Natural killer cell treated with Interleukin-12 subunit alpha and Interleukin-12 subunit beta and Interleukin-15 and Interleukin-18, amount 100 ng/mL, for 72 hours (primary cell): ENCODE measurements around the gene GNB5. TPM values are rescaled to one million over a fixed set of nuclear protein-coding genes. Genes with fewer than 3 reads are reported as not detected.

Source experiments
- ATAC-seq, 2 donors: fragments of 150-1000 bp; cut with Tn5 transposase in 1 of 2; sonication (Bioruptor Pico), chemical (Tn5 transposase) in 1 of 2; 2 replicates each; pipeline ENCODE4 v1.10.0; 2021
- DNase-seq: peaks from one replicate; pipeline ENCODE4 v3.0.0; 2022; ENCODE audit warnings: low spot score
- H3K27ac Mint-ChIP-seq, 2 donors: 1 replicate in 1 of 2; 2 replicates in 1 of 2; pipeline ENCODE4 v1.8.0; 2022; ENCODE audit warnings: mixed read lengths in 2 of 2, mild to moderate bottlenecking in 1 of 2, moderate library complexity in 1 of 2
- H3K27me3 Mint-ChIP-seq, 2 donors: 1 replicate in 1 of 2; 2 replicates in 1 of 2; pipeline ENCODE4 v1.8.0; 2022; ENCODE audit warnings: mixed read lengths in 2 of 2
- H3K36me3 Mint-ChIP-seq: one replicate; pipeline ENCODE4 v1.8.0; 2022; ENCODE audit warnings: mixed read lengths
- H3K4me1 Mint-ChIP-seq, 2 donors: 1 replicate in 1 of 2; 2 replicates in 1 of 2; pipeline ENCODE4 v1.8.0; 2022; ENCODE audit warnings: low read depth in 2 of 2, mixed read lengths in 2 of 2, mild to moderate bottlenecking in 1 of 2
- H3K4me3 Mint-ChIP-seq: one replicate; pipeline ENCODE4 v1.8.0; 2022; ENCODE audit warnings: mixed read lengths
- H3K9me3 Mint-ChIP-seq: 2 replicates; pipeline ENCODE4 v1.8.0; 2022; ENCODE audit warnings: mixed read lengths
- total RNA-seq, 2 donors: library from RNA; stranded (reverse); gene quantifications; one replicate each; pipeline ENCODE4 v1.2.3, GENCODE V29; 2022

Gene GNB5
- total RNA-seq, 2 donors from 2014 or later, result 7.1 to 11.2 TPM

- H3K36me3 Mint-ChIP-seq, result no peaks in the 10 kb centered on the region
- H3K27ac Mint-ChIP-seq, result no peak overlapping the region
- H3K27me3 Mint-ChIP-seq, result peaks cover 8 to 16% of the 10 kb centered on the region in 2 donors
- DNase-seq (no peak), ATAC-seq (no peak)
- no peak overlapping the region for H3K4me3 Mint-ChIP-seq
- peaks cover 4 to 5% of the 10 kb centered on the region in 2 donors for H3K4me1 Mint-ChIP-seq
- no peaks in the 10 kb centered on the region for H3K9me3 Mint-ChIP-seq
Measured at GRCh38 chr15:52115598-52116427, 75.4 kb downstream of the GNB5 start.

GRCh38 chr15:52114261-52115055 is 76.7 kb downstream of the GNB5 start:
- no peak overlapping the region for H3K27ac Mint-ChIP-seq
- H3K9me3 Mint-ChIP-seq, result no peaks in the 10 kb centered on the region
- ATAC-seq (no peak), DNase-seq (no peak)
- no peak overlapping the region for H3K4me3 Mint-ChIP-seq
- H3K36me3 Mint-ChIP-seq, result no peaks in the 10 kb centered on the region
- peaks cover 4 to 5% of the 10 kb centered on the region in 2 donors for H3K4me1 Mint-ChIP-seq
- peaks cover 16 to 21% of the 10 kb centered on the region in 2 donors for H3K27me3 Mint-ChIP-seq

- Mint-ChIP-seq H3K4me1 (peaks cover 4 to 5% of the 10 kb centered on the region in 2 donors), H3K27ac (no peak overlapping the region), H3K36me3 (no peaks in the 10 kb centered on the region), H3K27me3 (peaks cover 20 to 26% of the 10 kb centered on the region in 2 donors), H3K4me3 (peak overlapping the region; percentile 47), H3K9me3 (no peaks in the 10 kb centered on the region)
- DNase-seq, result no peak
- ATAC-seq, result no peak
Measured at GRCh38 chr15:52113708-52114107, 77.5 kb downstream of the GNB5 start.

GRCh38 chr15:52113235-52113634 is 78.0 kb downstream of the GNB5 start:
- Mint-ChIP-seq H3K27me3 (peaks cover 21 to 29% of the 10 kb centered on the region in 2 donors), H3K4me3 (peak overlapping the region; percentile 47), H3K4me1 (peaks cover 4 to 5% of the 10 kb centered on the region in 2 donors), H3K36me3 (no peaks in the 10 kb centered on the region), H3K27ac (no peak overlapping the region), H3K9me3 (no peaks in the 10 kb centered on the region)
- ATAC-seq (no peak), DNase-seq (no peak)

GRCh38 chr15:52112203-52112750 is 78.9 kb downstream of the GNB5 start:
- Mint-ChIP-seq H3K4me1 (peaks cover 4 to 5% of the 10 kb centered on the region in 2 donors), H3K9me3 (no peaks in the 10 kb centered on the region), H3K4me3 (peak overlapping the region; percentile 48), H3K36me3 (no peaks in the 10 kb centered on the region), H3K27me3 (peaks cover 21 to 29% of the 10 kb centered on the region in 2 donors), H3K27ac (no peak overlapping the region)
- ATAC-seq, result peak; percentile 63
- DNase-seq, result no peak

- no peak for ATAC-seq
- peaks cover 4 to 5% of the 10 kb centered on the region in 2 donors for H3K4me1 Mint-ChIP-seq
- H3K27ac Mint-ChIP-seq, result no peak overlapping the region
- no peaks in the 10 kb centered on the region for H3K9me3 Mint-ChIP-seq
- DNase-seq, result no peak
- H3K4me3 Mint-ChIP-seq, result peak overlapping the region; percentile 48
- no peaks in the 10 kb centered on the region for H3K36me3 Mint-ChIP-seq
- peaks cover 21 to 29% of the 10 kb centered on the region in 2 donors for H3K27me3 Mint-ChIP-seq
Measured at GRCh38 chr15:52111517-52112202, 79.5 kb downstream of the GNB5 start.

- H3K9me3 Mint-ChIP-seq, result no peaks in the 10 kb centered on the region
- no peak overlapping the region for H3K4me3 Mint-ChIP-seq
- DNase-seq (no peak), ATAC-seq (no peak)
- peaks cover 18 to 29% of the 10 kb centered on the region in 2 donors for H3K27me3 Mint-ChIP-seq
- no peaks in the 10 kb centered on the region for H3K4me1 Mint-ChIP-seq
- H3K36me3 Mint-ChIP-seq, result no peaks in the 10 kb centered on the region
- H3K27ac Mint-ChIP-seq, result no peak overlapping the region
Measured at GRCh38 chr15:52109559-52110451, 81.4 kb downstream of the GNB5 start.

GRCh38 chr15:52107238-52107637 is 84.0 kb downstream of the GNB5 start:
- H3K4me1 Mint-ChIP-seq, result peaks cover 5 to 6% of the 10 kb centered on the region in 2 donors

GRCh38 chr15:52106641-52107040 is 84.6 kb downstream of the GNB5 start:
- Mint-ChIP-seq H3K36me3 (no peaks in the 10 kb centered on the region), H3K9me3 (no peaks in the 10 kb centered on the region), H3K4me3 (no peak overlapping the region), H3K27me3 (peaks cover 21% of the 10 kb centered on the region in 2 donors), H3K4me1 (peaks cover 5 to 6% of the 10 kb centered on the region in 2 donors), H3K27ac (no peak overlapping the region)
- no peak for ATAC-seq
- no peak for DNase-seq

More at GRCh38 chr15:52107238-52107637, 84.0 kb downstream of the GNB5 start:
- Mint-ChIP-seq H3K27ac (no peak overlapping the region), H3K9me3 (no peaks in the 10 kb centered on the region), H3K4me3 (no peak overlapping the region), H3K27me3 (peaks cover 18 to 21% of the 10 kb centered on the region in 2 donors), H3K36me3 (no peaks in the 10 kb centered on the region)
- ATAC-seq, result no peak
- no peak for DNase-seq

GRCh38 chr15:52105846-52106245 is 85.3 kb downstream of the GNB5 start:
- Mint-ChIP-seq H3K9me3 (no peaks in the 10 kb centered on the region), H3K4me1 (peaks cover 5 to 6% of the 10 kb centered on the region in 2 donors), H3K27ac (no peak overlapping the region), H3K4me3 (no peak overlapping the region), H3K36me3 (no peaks in the 10 kb centered on the region), H3K27me3 (peaks cover 13 to 16% of the 10 kb centered on the region in 2 donors)
- DNase-seq, result no peak
- no peak for ATAC-seq

GRCh38 chr15:52104532-52105004 is 86.6 kb downstream of the GNB5 start:
- Mint-ChIP-seq H3K27ac (no peak overlapping the region), H3K9me3 (no peaks in the 10 kb centered on the region), H3K4me1 (peaks cover 5 to 6% of the 10 kb centered on the region in 2 donors), H3K4me3 (no peak overlapping the region), H3K36me3 (no peaks in the 10 kb centered on the region), H3K27me3 (peaks cover 9 to 10% of the 10 kb centered on the region in 2 donors)
- no peak for DNase-seq
- peak in 1 of 2 donors; percentile 45 for ATAC-seq
